Stimulated activated CD8-positive, alpha-beta memory T cell treated with anti-CD3 and anti-CD28 coated beads, Interleukin-15, amount 100 ng/mL, for 4 hours (primary cell): ENCODE data around the gene APOA5.
A peak's percentile ranks its signal among the peaks of the same experiment; 100 is the strongest.
"Not testable (repeated sequence)": the region's sequence is repeated elsewhere in the genome, so short reads cannot be mapped to it uniquely, and the experiment has no call there.

Experiments used
- DNase-seq, 2 donors: peaks; one replicate each; pipeline ENCODE4 v3.0.0-alpha.2; 2020; ENCODE audit warnings: low read depth in 2 of 2

Gene APOA5

DNA sequence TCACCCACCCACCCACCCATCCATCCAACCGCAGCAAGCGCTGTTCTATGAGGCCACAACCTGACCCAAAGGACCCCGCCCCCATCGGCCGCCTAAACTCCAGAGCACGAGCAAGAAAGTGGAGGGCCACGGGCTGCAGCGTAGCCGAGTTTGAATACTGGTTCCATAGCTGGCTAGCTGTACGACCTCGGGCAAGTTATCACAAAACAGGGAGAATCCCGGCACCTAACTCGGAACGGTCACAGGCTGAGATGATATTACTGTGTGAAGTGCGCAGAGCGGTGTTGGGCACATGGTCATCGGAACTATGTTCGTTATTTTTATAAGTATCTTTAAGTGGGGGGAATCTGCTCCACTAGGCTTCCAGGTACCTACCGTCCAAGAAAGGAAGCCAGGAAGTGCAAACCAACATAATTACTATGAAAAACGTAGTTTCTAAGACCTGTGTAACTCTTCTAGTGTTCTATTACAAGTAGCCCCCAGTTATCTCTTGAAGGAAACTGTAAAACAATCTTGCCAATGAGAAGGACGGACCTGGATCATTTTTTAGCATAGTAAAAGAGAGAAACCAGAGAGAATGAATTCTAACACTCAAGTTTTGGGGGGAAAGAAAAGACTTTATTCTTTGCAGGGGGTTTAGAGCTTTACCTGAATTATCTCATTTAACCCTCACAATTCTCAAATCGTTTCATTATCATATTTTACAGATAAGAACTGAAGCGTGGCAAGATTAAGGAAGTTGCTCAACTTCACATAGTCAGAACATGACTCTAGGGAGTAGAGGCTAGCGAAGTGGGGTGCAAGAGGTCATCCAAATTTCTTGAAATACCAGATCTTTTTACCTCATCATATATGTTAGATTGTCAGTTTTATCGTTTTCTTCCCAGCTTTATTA, 18.2 kb downstream of the APOA5 start:
- no peak for DNase-seq

- peak; percentile 82 to 88 for DNase-seq
These were observed 19.1 kb downstream of the APOA5 start, which contains the start of gene BUD13 for GRCh38 chr11:116772443-116773202. BUD13 (minus strand) TSS chr11:116772987; CDS start chr11:116772964, 23 bp downstream.

DNA sequence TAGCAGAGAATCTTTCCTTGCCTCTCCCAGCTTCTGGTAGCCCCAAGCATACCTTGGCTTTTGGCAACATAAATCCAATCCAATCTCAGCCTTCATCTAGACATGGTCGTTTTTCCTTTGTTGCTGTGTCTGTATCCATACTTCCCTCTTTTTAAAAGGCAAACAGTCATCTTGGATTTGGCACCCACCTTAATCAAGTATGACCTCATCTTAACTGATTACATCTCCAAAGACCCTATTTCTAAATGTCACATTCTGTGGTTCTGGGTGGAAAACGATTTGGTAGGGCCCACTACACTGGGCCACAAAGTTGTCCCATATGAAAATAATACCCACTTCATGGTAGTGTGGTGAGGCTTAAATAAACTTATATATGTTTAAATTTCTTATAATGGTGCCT, 19.7 kb downstream of the APOA5 start:
- DNase-seq = no peak

- no peak for DNase-seq
These were observed 29.5 kb downstream of the APOA5 start for GRCh38 chr11:116762132-116762531.

- not testable (repeated sequence) for DNase-seq
These were observed 35.6 kb downstream of the APOA5 start for GRCh38 chr11:116756044-116756443.

- DNase-seq = no peak
These were observed 41.5 kb downstream of the APOA5 start for GRCh38 chr11:116750070-116750718.

DNA sequence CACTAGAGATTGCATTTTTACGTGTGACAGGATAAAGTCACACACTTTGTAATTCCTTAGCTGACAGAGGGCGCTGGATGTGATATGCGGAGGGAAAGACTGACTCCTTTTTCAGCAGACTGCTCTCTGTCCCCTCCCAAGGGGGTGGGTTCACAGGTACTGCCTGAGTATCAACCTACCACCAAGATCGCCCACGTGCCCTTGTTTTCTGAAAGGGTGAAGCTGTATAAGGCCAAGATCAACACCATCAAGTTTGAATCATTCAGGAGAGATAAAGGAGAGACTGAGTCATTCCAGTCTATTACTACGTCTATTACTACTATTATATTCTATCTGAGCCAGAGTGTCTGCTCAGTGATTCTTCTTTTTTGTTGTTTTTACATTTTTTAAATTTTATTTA, 49.6 kb downstream of the APOA5 start:
- no peak for DNase-seq

GRCh38 chr11:116740741-116741140, 50.9 kb downstream of the APOA5 start:
- no peak for DNase-seq
